Measurements from ENCODE around the gene AADACL4. TPM values are rescaled to one million over a fixed set of nuclear protein-coding genes. Genes with fewer than 3 reads are reported as not detected.

AADACL4 gene
- total and polyA plus RNA-seq, 9 of the 15 experiments (the other 6 are each of a cell fraction or from before 2014, with no cell fraction given): not detected

- TF ChIP-seq GTF2F1 (IDR thresholded peaks at IDR 0.05; ENCODE audit: low read depth, low read length): no peak
- peak in 1 of 3 experiments; percentile 6 for TF ChIP-seq YY1 (IDR thresholded peaks at IDR 0.05; ENCODE audit: borderline replicate concordance in 1 of 3, control insufficient read depth in 1 of 3, extremely low read depth in 1 of 3, insufficient read depth in 3 of 3, insufficient read length in 1 of 3, insufficient replicate concordance in 2 of 3, low read depth in 1 of 3, low read length in 2 of 3)
- no peak for TF ChIP-seq L3MBTL2 (IDR thresholded peaks at IDR 0.05)
- no peak for TF ChIP-seq ZNF75A (CRISPR knock-in tag; IDR thresholded peaks at IDR 0.05)
- no peak for TF ChIP-seq XRCC3 (IDR thresholded peaks at IDR 0.05)
- no peak for TF ChIP-seq NFRKB (IDR thresholded peaks at IDR 0.05; ENCODE audit: low read depth)
- TF ChIP-seq KLF10 (CRISPR knock-in tag; IDR thresholded peaks at IDR 0.05): no peak
- TF ChIP-seq NFIX (CRISPR knock-in tag; IDR thresholded peaks at IDR 0.05; ENCODE audit: low read depth): no peak
- no peak for TF ChIP-seq KDM1A (IDR thresholded peaks at IDR 0.05)
- TF ChIP-seq ZBTB8A (IDR thresholded peaks at IDR 0.05; ENCODE audit: partially characterized antibody): no peak
- TF ChIP-seq ZNF639 (CRISPR knock-in tag; conservative IDR thresholded peaks at IDR 0.05 in 1 of 2, IDR thresholded peaks at IDR 0.05 in 1 of 2): no peak
- no peak for TF ChIP-seq ZSCAN32 (CRISPR knock-in tag; IDR thresholded peaks at IDR 0.05)
- no peak for TF ChIP-seq SMARCB1 (IDR thresholded peaks at IDR 0.05; ENCODE audit: insufficient read length, low read depth)
- TF ChIP-seq MTA1 (IDR thresholded peaks at IDR 0.05; ENCODE audit: borderline replicate concordance): no peak
- TF ChIP-seq ZNF699 (CRISPR knock-in tag; IDR thresholded peaks at IDR 0.05; ENCODE audit: insufficient replicate concordance): no peak
- TF ChIP-seq CEBPG (CRISPR knock-in tag; IDR thresholded peaks at IDR 0.05): no peak
- no peak for TF ChIP-seq CEBPG (tag; conservative IDR thresholded peaks at IDR 0.05 in 1 of 2, IDR thresholded peaks at IDR 0.05 in 1 of 2)
- TF ChIP-seq SREBF2 (CRISPR knock-in tag; IDR thresholded peaks at IDR 0.05): no peak
- no peak for TF ChIP-seq ZNF140 (CRISPR knock-in tag; IDR thresholded peaks at IDR 0.05)
- no peak for TF ChIP-seq CREB1 (IDR thresholded peaks at IDR 0.05)
- TF ChIP-seq CREB1 (CRISPR knock-in tag; IDR thresholded peaks at IDR 0.05): no peak
- TF ChIP-seq TGIF2 (CRISPR knock-in tag; IDR thresholded peaks at IDR 0.05): no peak
- TF ChIP-seq BRF2 (IDR thresholded peaks at IDR 0.05; ENCODE audit: borderline replicate concordance, insufficient read depth, insufficient read length): no peak
- TF ChIP-seq MEF2D (tag; conservative IDR thresholded peaks at IDR 0.05; ENCODE audit: low read depth): no peak
- peak; percentile 23 for TF ChIP-seq MYNN (IDR thresholded peaks at IDR 0.05)
- TF ChIP-seq MYNN (CRISPR knock-in tag; IDR thresholded peaks at IDR 0.05): no peak
- no peak for TF ChIP-seq E2F3 (CRISPR knock-in tag; IDR thresholded peaks at IDR 0.05)
- no peak for TF ChIP-seq HNRNPL (IDR thresholded peaks at IDR 0.05; ENCODE audit: low read depth, low read length)
- no peak for TF ChIP-seq CBFA2T2 (conservative IDR thresholded peaks at IDR 0.05)
Observed at GRCh38 chr1:12601700-12602658, 41.9 kb upstream of the AADACL4 start (continued).

All from K562 (cell line).